Activated T-cell treated with anti-CD3 and anti-CD28 coated beads, Interleukin-2, amount 50 U/mL, for 24 hours (primary cell): ENCODE data around the gene DPP10.
"Not testable (repeated sequence)": the region's sequence is repeated elsewhere in the genome, so short reads cannot be mapped to it uniquely, and the experiment has no call there.

Source experiments
- DNase-seq: peaks from one replicate; pipeline ENCODE4 v3.0.0-alpha.2; 2020
- H3K27ac Mint-ChIP-seq: 2 replicates; pipeline ENCODE4 v1.8.0; 2020; ENCODE audit warnings: mild to moderate bottlenecking, mixed read lengths
- H3K27me3 Mint-ChIP-seq: 2 replicates; pipeline ENCODE4 v1.8.0; 2020; ENCODE audit warnings: mixed read lengths
- H3K36me3 Mint-ChIP-seq: 2 replicates; pipeline ENCODE4 v1.8.0; 2020; ENCODE audit warnings: low read depth, mixed read lengths
- H3K4me1 Mint-ChIP-seq: 2 replicates; pipeline ENCODE4 v1.8.0; 2020; ENCODE audit warnings: low read depth, mixed read lengths
- H3K4me3 Mint-ChIP-seq: 2 replicates; pipeline ENCODE4 v1.8.0; 2020; ENCODE audit warnings: mild to moderate bottlenecking, moderate library complexity, mixed read lengths
- H3K9me3 Mint-ChIP-seq: 2 replicates; pipeline ENCODE4 v1.8.0; 2020; ENCODE audit warnings: mixed read lengths

The DPP10 gene

GRCh38 chr2:115422004-115422634, 979.7 kb downstream of the DPP10 start:
- no peak overlapping the region for H3K27ac Mint-ChIP-seq
- no peaks in the 10 kb centered on the region for H3K36me3 Mint-ChIP-seq
- no peak overlapping the region for H3K4me3 Mint-ChIP-seq
- H3K4me1 Mint-ChIP-seq = no peaks in the 10 kb centered on the region
- no peak for DNase-seq
- no peaks in the 10 kb centered on the region for H3K27me3 Mint-ChIP-seq
- peaks cover 21% of the 10 kb centered on the region for H3K9me3 Mint-ChIP-seq

DNA sequence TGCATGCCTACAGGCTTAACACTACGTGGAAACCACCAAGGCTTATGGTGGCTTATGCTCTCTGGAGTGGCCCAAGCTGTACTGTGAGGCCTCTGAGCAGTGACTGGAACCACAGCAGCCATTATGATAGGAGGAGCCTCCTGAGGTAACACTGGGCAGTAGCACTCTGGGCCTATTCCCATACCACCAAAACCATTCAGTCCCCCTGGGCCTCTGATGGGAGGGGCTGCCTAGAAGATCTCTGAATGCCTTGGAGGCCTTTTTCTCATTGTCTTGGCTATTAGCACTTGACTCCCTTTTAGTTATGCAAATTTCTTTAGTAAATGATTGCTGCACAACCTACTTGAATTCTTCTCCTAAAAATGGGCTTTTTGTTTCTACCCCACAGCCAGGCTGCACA, 985.0 kb downstream of the DPP10 start:
- DNase-seq = no peak
- H3K27ac Mint-ChIP-seq = no peak overlapping the region
- no peaks in the 10 kb centered on the region for H3K27me3 Mint-ChIP-seq
- H3K36me3 Mint-ChIP-seq = no peaks in the 10 kb centered on the region
- no peaks in the 10 kb centered on the region for H3K4me1 Mint-ChIP-seq
- H3K9me3 Mint-ChIP-seq = peaks cover 6% of the 10 kb centered on the region
- no peak overlapping the region for H3K4me3 Mint-ChIP-seq

GRCh38 chr2:115440746-115441145, 998.3 kb downstream of the DPP10 start:
- H3K4me3 Mint-ChIP-seq, H3K36me3 Mint-ChIP-seq, H3K27me3 Mint-ChIP-seq, DNase-seq, H3K27ac Mint-ChIP-seq, H3K4me1 Mint-ChIP-seq: not testable (repeated sequence)
- peaks cover 16% of the 10 kb centered on the region for H3K9me3 Mint-ChIP-seq

DNA sequence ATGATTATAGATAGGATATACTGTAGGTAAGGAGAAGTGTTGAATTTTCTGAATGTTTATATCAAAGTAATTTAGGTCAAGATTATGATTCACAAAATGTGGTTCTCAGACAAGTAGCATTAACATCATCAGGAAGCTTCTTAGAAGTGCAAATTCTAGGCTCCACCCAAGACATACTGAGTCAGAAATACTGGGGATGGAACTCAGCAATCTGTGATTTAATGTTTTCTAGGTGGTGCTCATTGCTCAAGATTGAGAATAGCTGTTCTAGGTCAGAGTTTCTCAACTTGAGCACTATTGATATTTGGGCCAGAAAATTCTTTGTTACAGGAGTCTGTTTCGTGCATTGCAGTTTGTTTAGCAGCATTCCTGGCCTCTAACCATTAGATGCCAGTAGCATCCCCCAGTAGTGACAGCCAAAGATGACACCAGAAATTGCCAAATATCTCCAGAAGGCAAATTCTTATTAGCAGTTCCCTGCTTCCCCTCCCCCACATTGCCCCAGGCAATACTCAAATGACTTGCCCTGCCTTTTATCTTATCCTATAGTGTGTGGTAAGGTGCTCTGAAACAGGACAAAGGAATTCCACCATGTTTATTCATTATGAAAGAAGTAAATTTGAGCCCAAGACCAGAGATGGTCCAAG, 1001.2 kb downstream of the DPP10 start:
- Mint-ChIP-seq H3K27ac (no peak overlapping the region), H3K27me3 (no peaks in the 10 kb centered on the region), H3K4me3 (no peak overlapping the region), H3K36me3 (no peaks in the 10 kb centered on the region), H3K4me1 (no peaks in the 10 kb centered on the region), H3K9me3 (peaks cover 18% of the 10 kb centered on the region)
- no peak for DNase-seq

- Mint-ChIP-seq H3K9me3 (peaks cover 5% of the 10 kb centered on the region), H3K27ac (no peak overlapping the region), H3K36me3 (no peaks in the 10 kb centered on the region), H3K4me3 (no peak overlapping the region), H3K27me3 (no peaks in the 10 kb centered on the region), H3K4me1 (no peaks in the 10 kb centered on the region)
- no peak for DNase-seq
These were observed 1017.6 kb downstream of the DPP10 start for GRCh38 chr2:115460008-115460407.

DNA sequence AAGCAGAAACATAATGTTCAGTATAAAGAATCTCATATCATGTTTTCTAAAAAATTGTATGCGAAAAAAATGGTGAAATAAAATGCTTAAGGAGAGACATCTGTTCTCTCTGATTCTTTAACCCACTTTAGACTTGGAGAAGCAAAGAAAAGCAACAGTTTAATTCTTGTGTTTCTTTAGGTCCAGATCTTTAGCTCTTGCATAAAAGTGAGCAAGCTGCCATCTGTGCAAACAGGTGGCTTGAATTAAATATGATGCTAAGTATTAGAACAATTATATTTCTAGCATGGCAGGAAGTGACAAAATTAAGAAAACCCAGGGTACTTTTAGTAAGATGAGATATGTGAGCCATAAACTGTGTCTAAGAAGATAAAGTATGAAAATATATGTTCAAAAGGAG, 1038.3 kb downstream of the DPP10 start:
- no peak overlapping the region for H3K4me3 Mint-ChIP-seq
- no peak for DNase-seq
- H3K36me3 Mint-ChIP-seq = no peaks in the 10 kb centered on the region
- H3K9me3 Mint-ChIP-seq = peaks cover 20% of the 10 kb centered on the region
- H3K27ac Mint-ChIP-seq = no peak overlapping the region
- H3K27me3 Mint-ChIP-seq = no peaks in the 10 kb centered on the region
- H3K4me1 Mint-ChIP-seq = no peaks in the 10 kb centered on the region

DNA sequence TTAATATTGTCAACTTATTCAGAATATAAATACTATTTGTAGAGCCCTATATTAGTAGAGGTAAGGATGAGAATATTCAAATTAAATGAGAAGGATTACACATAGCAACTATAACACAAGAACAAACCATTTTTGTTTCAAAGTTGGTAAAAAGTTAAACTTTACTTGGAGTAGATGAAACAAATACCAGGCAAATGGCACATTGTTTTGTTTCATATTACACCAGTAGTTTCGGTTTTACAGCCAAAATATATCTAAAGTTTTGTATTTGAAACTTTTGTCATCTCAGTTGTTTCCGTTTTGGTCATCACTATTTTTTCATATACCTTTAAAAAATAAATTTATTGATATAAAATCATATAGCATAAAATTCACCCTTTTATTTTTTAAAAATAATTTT, 1039.4 kb downstream of the DPP10 start:
- no peak for DNase-seq
- no peak overlapping the region for H3K4me3 Mint-ChIP-seq
- H3K36me3 Mint-ChIP-seq = no peaks in the 10 kb centered on the region
- peaks cover 22% of the 10 kb centered on the region for H3K9me3 Mint-ChIP-seq
- no peaks in the 10 kb centered on the region for H3K4me1 Mint-ChIP-seq
- no peak overlapping the region for H3K27ac Mint-ChIP-seq
- no peaks in the 10 kb centered on the region for H3K27me3 Mint-ChIP-seq

DNA sequence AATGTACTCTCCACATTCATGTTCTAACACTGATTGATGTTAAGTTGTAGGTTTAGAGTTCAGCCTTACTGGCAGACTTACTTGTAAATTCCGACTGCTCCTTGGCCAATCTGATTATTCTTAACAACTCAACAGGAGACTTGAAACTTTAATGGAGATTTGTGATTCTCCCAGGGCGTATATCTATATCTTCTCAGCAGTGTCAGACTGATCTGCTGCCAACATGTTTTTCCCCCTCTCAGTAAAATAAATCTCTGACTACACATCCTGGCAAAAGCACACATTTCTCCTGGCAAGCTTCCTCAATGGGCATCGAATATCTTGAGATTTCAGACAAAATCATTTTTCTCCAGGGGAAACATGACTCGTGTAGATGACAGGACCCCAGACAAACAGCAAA, 1041.2 kb downstream of the DPP10 start:
- no peak overlapping the region for H3K27ac Mint-ChIP-seq
- H3K27me3 Mint-ChIP-seq = no peaks in the 10 kb centered on the region
- no peak overlapping the region for H3K4me3 Mint-ChIP-seq
- H3K9me3 Mint-ChIP-seq = peaks cover 12% of the 10 kb centered on the region
- no peaks in the 10 kb centered on the region for H3K36me3 Mint-ChIP-seq
- DNase-seq = no peak
- no peaks in the 10 kb centered on the region for H3K4me1 Mint-ChIP-seq

GRCh38 chr2:115484486-115484885, 1042.0 kb downstream of the DPP10 start:
- no peak for DNase-seq
- no peak overlapping the region for H3K27ac Mint-ChIP-seq
- no peaks in the 10 kb centered on the region for H3K36me3 Mint-ChIP-seq
- peaks cover 12% of the 10 kb centered on the region for H3K9me3 Mint-ChIP-seq
- no peaks in the 10 kb centered on the region for H3K27me3 Mint-ChIP-seq
- H3K4me1 Mint-ChIP-seq = no peaks in the 10 kb centered on the region
- no peak overlapping the region for H3K4me3 Mint-ChIP-seq

GRCh38 chr2:115484983-115485382, 1042.5 kb downstream of the DPP10 start:
- no peaks in the 10 kb centered on the region for H3K36me3 Mint-ChIP-seq
- no peaks in the 10 kb centered on the region for H3K27me3 Mint-ChIP-seq
- no peak for DNase-seq
- H3K4me1 Mint-ChIP-seq = no peaks in the 10 kb centered on the region
- H3K4me3 Mint-ChIP-seq = no peak overlapping the region
- peaks cover 17% of the 10 kb centered on the region for H3K9me3 Mint-ChIP-seq
- H3K27ac Mint-ChIP-seq = no peak overlapping the region

GRCh38 chr2:115491186-115491793, 1048.8 kb downstream of the DPP10 start:
- H3K36me3 Mint-ChIP-seq = no peaks in the 10 kb centered on the region
- no peak overlapping the region for H3K27ac Mint-ChIP-seq
- DNase-seq = no peak
- H3K4me3 Mint-ChIP-seq = no peak overlapping the region
- peaks cover 22% of the 10 kb centered on the region for H3K9me3 Mint-ChIP-seq
- H3K27me3 Mint-ChIP-seq = no peaks in the 10 kb centered on the region
- H3K4me1 Mint-ChIP-seq = no peaks in the 10 kb centered on the region

DNA sequence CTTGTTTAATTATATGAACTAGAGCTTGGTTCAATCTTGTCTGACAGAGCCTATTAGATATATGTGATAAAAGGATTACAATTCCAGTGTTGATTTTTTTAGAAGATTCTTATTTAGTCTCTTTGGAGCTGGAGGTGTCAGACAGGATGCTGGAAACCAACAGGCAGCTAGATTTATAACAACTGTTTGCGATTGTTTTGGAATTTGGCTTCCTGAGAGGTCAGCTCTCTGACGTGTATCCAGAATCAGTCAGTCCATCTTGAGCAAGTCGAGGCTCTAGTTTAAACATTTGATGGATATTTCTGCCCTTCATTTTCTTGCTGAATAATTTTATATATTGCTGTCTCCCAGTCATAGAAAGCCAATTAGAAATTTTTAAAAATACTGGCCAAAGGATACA, 1062.9 kb downstream of the DPP10 start:
- Mint-ChIP-seq H3K4me1 (no peaks in the 10 kb centered on the region), H3K9me3 (peaks cover 16% of the 10 kb centered on the region), H3K4me3 (no peak overlapping the region), H3K27ac (no peak overlapping the region), H3K36me3 (no peaks in the 10 kb centered on the region), H3K27me3 (no peaks in the 10 kb centered on the region)
- DNase-seq = no peak

DNA sequence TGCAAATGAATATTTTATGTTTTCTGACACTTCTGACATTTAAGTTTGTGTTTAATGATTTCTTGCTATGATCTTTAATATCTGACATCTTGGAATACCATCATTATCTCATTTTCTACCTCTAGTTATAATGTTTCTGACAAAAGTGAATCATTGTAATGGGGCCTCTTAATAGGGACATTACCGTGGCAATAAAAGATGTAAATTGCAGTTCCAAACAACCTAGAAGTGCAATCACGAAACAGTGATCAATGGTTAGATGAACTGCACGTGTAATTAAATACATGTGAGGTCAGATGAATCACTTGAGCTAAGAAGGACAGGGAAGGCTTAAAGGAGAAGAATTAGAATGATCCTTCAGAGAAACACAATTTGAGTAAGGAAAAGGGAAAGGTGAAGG, 1078.3 kb downstream of the DPP10 start:
- peaks cover 13% of the 10 kb centered on the region for H3K9me3 Mint-ChIP-seq
- H3K27ac Mint-ChIP-seq = no peak overlapping the region
- no peak overlapping the region for H3K4me3 Mint-ChIP-seq
- H3K4me1 Mint-ChIP-seq = no peaks in the 10 kb centered on the region
- H3K27me3 Mint-ChIP-seq = no peaks in the 10 kb centered on the region
- DNase-seq = no peak
- H3K36me3 Mint-ChIP-seq = no peaks in the 10 kb centered on the region

DNA sequence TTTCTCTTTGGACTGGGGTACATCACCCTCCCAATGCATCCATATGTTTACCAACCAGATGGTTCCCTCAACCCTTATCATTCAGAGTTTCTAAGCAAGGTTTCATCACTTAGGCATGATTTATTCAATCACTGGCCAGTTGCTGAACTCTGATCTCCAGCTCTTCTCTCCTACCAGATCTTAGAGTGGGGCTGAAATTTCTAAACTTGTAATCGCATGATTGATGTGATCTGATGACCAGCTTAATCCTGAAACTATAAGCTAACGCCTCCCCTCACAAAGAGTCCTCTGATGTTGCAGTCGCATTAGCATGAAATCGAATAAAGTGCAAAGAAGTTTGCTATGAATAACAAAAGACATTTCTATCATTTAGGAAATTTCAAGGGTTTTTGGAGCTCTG, 1082.0 kb downstream of the DPP10 start:
- Mint-ChIP-seq H3K4me3 (no peak overlapping the region), H3K9me3 (peaks cover 12% of the 10 kb centered on the region), H3K36me3 (no peaks in the 10 kb centered on the region), H3K27me3 (no peaks in the 10 kb centered on the region), H3K4me1 (no peaks in the 10 kb centered on the region), H3K27ac (no peak overlapping the region)
- DNase-seq = no peak

GRCh38 chr2:115529627-115530026, 1087.2 kb downstream of the DPP10 start:
- no peaks in the 10 kb centered on the region for H3K27me3 Mint-ChIP-seq

More at GRCh38 chr2:115529627-115530026, 1087.2 kb downstream of the DPP10 start:
- Mint-ChIP-seq H3K4me3 (no peak overlapping the region), H3K27ac (no peak overlapping the region), H3K36me3 (no peaks in the 10 kb centered on the region), H3K9me3 (peaks cover 11% of the 10 kb centered on the region), H3K4me1 (no peaks in the 10 kb centered on the region)
- no peak for DNase-seq
